ENCODE results near the gene R3HDM2. TPM values are rescaled to one million over a fixed set of nuclear protein-coding genes. Genes with fewer than 3 reads are reported as not detected.
A peak's percentile ranks its signal among the peaks of the same experiment; 100 is the strongest.

The R3HDM2 gene
- total RNA-seq (2021) (64.0 and 76.2 TPM in 2 replicates), Bru-seq, nascent RNA (percentile 81 among the genes with signal in this experiment), BruChase-seq, experiment 1, labeled RNA remaining after a 2-hour chase (percentile 77 among the genes with signal in this experiment), BruChase-seq, experiment 2, labeled RNA remaining after a 6-hour chase (percentile 92 among the genes with signal in this experiment)
- long read RNA-seq, full-length matches to known transcripts = 1 of 15 reads
- long read RNA-seq, partial matches to known transcripts = 7 of 15 reads
- long read RNA-seq, other reads (novel, unspliced or antisense) = 7 of 15 reads

DNA sequence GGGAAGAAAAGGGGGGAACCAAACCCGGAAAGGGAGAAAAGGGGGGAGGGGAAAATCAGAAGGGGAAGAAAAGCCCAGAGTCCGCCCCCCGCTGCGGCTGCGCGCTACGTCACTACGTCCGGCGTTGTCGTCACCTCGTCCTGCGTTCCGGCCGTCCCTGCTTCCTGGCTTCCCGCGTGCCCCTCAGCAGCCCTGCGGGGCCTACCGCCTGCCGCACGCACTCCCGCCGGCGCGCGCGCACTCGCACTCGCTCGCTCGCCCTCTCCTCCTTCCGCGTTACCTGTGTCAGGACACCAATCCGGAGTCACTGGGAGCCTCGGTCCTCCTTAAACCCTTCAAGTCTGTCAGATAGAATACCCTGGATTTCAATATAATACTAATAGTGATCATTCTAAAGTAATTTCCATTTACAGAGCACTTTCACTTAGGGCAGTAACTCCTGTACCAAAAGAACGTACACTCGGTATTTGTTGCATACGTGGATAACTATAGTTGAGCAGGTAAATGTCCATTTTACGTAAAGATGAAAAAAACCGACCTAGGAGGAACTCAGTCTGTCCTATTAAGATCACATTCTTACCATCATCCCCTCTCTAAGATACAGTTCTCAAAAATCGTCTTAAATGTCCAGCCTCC, at the start of gene R3HDM2:
TSS of gene R3HDM2 (minus strand) at position 113 of the 636 bp plus-strand sequence. CDS start 120,615 bp downstream, outside the sequence.
- TF ChIP-seq CTCF (conservative IDR thresholded peaks at IDR 0.05; ENCODE audit: low read depth, low read length) (no peak), EZH2 (IDR thresholded peaks at IDR 0.05; ENCODE audit: borderline replicate concordance, low read depth, low read length, poor library complexity, severe bottlenecking) (no peak)
- BruUV-seq (replicated peaks) = TSS peak; percentile 94

GRCh38 chr12:57479376-57480115, 48.7 kb upstream of the R3HDM2 start, which contains the start of gene ARHGAP9:
ARHGAP9 (minus strand) TSS chr12:57479866; CDS start chr12:57479406, 460 bp downstream.
- BruUV-seq (replicated peaks) = no TSS peak
- peaks cover 20% of the 10 kb centered on the region for H3K27me3 ChIP-seq (replicated peaks; ENCODE audit: insufficient read depth, low read depth, low read length, poor library complexity)
- POLR2A ChIA-PET (ENCODE audit: low non-redundant PET) = no interaction called here
- no peak for TF ChIP-seq EZH2 (IDR thresholded peaks at IDR 0.05; ENCODE audit: borderline replicate concordance, low read depth, low read length, poor library complexity, severe bottlenecking)
- TF ChIP-seq CTCF (conservative IDR thresholded peaks at IDR 0.05; ENCODE audit: low read depth, low read length) = no peak
- intact Hi-C loops (cut with micrococcal nuclease; ENCODE audit: unreplicated experiment) = no loop called here
- CTCF ChIA-PET = interaction anchor here (0.8 kb wide), 1 partner anchor 21 kb away, joined by 3 read pairs; no protein-coding TSS in a partner anchor
- no peak within 1 kb of the TSS for H3K4me3 ChIP-seq (ENCODE audit: low read depth, low read length, poor library complexity, severe bottlenecking)
- no peak within 1 kb of the TSS for H3K27ac ChIP-seq (ENCODE audit: low read depth, low read length, poor library complexity, severe bottlenecking)
- no peak for DNase-seq (ENCODE audit: low spot score)
- H3K9me3 ChIP-seq (ENCODE audit: low read depth, low read length, poor library complexity, severe bottlenecking) = no peaks in the 10 kb centered on the region
- H3K36me3 ChIP-seq (ENCODE audit: insufficient read depth, low read length, poor library complexity, severe bottlenecking) = no peaks in the 10 kb centered on the region
- H3K4me1 ChIP-seq (ENCODE audit: insufficient read depth, low read length, poor library complexity, severe bottlenecking) = no peaks in the 10 kb centered on the region

More for the DNA sequence above, at the start of gene R3HDM2:
- CTCF ChIA-PET = interaction anchor here (0.6 kb wide), 1 partner anchor 11 kb away, joined by 8 read pairs; no protein-coding TSS in a partner anchor
- intact Hi-C loops (cut with micrococcal nuclease; ENCODE audit: unreplicated experiment) = no loop called here
- Histone ChIP-seq H3K4me3 (ENCODE audit: low read depth, low read length, poor library complexity, severe bottlenecking) (peak within 1 kb of the TSS; percentile 73), H3K27ac (ENCODE audit: low read depth, low read length, poor library complexity, severe bottlenecking) (peak within 1 kb of the TSS; percentile 84), H3K9me3 (ENCODE audit: low read depth, low read length, poor library complexity, severe bottlenecking) (no peaks in the 10 kb centered on the region), H3K27me3 (replicated peaks; ENCODE audit: insufficient read depth, low read depth, low read length, poor library complexity) (no peaks in the 10 kb centered on the region), H3K4me1 (ENCODE audit: insufficient read depth, low read length, poor library complexity, severe bottlenecking) (peaks cover 13% of the 10 kb centered on the region), H3K36me3 (ENCODE audit: insufficient read depth, low read length, poor library complexity, severe bottlenecking) (no peaks in the 10 kb centered on the region)
- peak; percentile 97 for DNase-seq (ENCODE audit: low spot score)
- POLR2A ChIA-PET (ENCODE audit: low non-redundant PET) = no interaction called here

GRCh38 chr12:57479043-57479375, 48.2 kb upstream of the R3HDM2 start:
- Histone ChIP-seq H3K27ac (ENCODE audit: low read depth, low read length, poor library complexity, severe bottlenecking) (no peak overlapping the region), H3K4me3 (ENCODE audit: low read depth, low read length, poor library complexity, severe bottlenecking) (no peak overlapping the region), H3K4me1 (ENCODE audit: insufficient read depth, low read length, poor library complexity, severe bottlenecking) (no peaks in the 10 kb centered on the region), H3K27me3 (replicated peaks; ENCODE audit: insufficient read depth, low read depth, low read length, poor library complexity) (peaks cover 26% of the 10 kb centered on the region), H3K36me3 (ENCODE audit: insufficient read depth, low read length, poor library complexity, severe bottlenecking) (no peaks in the 10 kb centered on the region), H3K9me3 (ENCODE audit: low read depth, low read length, poor library complexity, severe bottlenecking) (no peaks in the 10 kb centered on the region)
- TF ChIP-seq EZH2 (IDR thresholded peaks at IDR 0.05; ENCODE audit: borderline replicate concordance, low read depth, low read length, poor library complexity, severe bottlenecking) (no peak), CTCF (conservative IDR thresholded peaks at IDR 0.05; ENCODE audit: low read depth, low read length) (no peak)
- CTCF ChIA-PET = no interaction called here
- no peak for DNase-seq (ENCODE audit: low spot score)
- POLR2A ChIA-PET (ENCODE audit: low non-redundant PET) = no interaction called here
- intact Hi-C loops (cut with micrococcal nuclease; ENCODE audit: unreplicated experiment) = no loop called here
- BruUV-seq (replicated peaks) = no TSS peak

Measured in A673 (cell line).